NCI-H510A treated with DMSO at 0.1 percent for 48 hours (cell line): ENCODE measurements around the gene ERGIC1.
"Not testable (repeated sequence)": the region's sequence is repeated elsewhere in the genome, so short reads cannot be mapped to it uniquely, and the experiment has no call there.

Experiments used
- DNase-seq: peaks from one replicate; lab custom pipeline; 2025; lab: John Stamatoyannopoulos, UW

ERGIC1 gene

DNA sequence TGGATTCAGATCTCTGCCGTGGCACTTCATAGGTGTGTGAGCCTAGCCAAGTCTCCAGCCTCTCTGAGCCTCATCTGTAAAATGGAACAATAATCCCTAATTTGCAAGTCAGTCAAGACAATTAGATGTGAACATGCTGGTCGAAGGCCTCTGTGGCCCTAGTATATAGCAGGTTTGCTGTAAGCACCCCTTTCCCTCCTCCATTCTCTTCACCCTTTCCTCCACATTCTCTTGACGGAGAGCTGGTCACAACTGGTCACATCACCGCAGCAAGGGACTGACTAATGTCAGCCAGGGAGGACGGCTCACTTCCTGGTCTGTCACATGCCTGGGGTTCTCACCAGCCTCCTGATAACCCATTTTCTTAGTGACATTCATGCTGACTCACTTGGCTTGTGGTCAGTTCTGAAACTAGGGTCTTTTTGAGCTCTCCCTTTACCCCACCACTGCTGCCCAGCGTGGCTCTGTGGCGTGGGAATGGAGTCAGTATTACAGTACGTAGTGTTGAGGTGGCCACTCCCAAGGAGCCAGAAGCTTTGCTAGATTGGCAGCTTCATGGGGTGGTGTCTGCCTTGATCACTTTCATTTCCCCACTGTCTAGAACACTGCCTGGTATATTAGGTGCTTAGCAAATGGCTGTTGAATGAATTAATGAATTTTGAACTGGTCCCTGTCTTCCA lies 47.8 kb downstream of the ERGIC1 start:
- no peak for DNase-seq

DNA sequence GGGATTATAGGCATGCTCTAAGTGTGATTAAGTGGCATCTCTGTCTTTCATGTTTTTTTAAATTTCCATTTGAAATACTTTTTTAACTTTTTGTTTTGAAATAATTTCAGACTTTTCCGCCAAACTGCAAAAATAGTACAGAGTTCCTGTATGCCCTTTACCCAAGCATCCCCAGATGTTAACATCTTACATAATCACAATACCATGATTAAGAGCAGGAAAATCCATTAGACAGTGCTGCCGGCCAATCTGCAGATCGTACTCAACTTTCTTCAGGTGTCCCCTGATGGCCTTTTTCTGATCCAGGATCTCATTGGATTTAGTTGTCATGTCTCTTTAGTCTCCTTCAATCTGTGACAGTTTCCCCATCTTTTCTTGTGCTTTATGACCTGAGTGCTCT lies 49.0 kb downstream of the ERGIC1 start:
- DNase-seq = no peak

DNA sequence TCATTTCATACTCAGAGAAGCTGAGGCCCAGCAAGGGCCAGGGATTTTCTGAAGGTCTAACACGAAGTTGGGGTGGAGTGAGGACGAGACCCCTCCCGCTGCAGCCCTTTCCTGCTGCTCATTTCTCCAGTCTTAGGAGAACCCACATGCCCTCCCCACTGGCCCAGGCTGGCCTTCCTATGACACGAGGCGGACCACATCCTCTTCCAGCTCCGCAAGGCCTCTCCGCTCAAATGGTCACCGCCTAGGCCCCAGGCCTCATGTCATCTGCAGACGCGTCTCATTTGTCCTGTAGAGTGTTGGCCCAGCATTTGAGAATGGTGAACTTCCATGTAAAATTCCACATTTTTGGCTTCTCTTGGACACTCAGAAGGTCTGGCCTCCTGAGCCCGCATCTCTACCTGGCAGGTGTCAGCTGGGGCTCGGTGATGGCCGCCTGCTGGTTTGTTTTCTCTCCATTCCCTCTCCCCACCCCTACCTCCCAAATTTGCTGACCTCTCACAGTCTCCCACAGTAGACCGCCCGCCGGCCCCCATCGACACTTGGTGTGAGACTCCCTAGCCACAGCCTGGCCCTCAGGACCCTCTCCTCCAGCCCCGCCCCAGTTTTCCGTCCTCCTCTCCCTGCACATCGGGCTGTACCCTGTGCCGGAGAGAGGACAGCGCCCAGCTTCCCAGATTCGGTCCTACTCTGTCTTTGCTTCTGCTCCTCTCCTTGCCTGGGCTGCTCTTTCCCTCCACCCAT lies 51.7 kb downstream of the ERGIC1 start:
- DNase-seq = no peak

DNA sequence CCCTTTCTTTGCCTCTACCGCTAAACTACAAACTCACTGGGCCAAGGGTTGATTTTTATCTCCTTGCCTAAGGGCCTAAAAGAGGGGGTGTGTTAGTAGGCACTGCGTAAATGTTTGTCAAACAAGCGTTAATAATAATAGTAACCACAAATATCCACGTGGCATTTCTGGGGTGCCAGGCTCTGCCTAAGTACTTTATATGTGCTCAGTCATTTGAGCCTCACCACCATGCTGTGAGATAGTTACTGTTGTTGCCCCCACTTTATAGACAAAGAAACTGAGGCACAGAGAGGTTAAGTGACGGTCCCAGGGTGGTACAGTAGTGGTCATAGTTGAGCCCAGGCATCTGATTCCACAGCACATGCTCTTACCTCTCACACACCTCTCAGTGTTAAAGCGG lies 52.4 kb downstream of the ERGIC1 start:
- DNase-seq = no peak

DNA sequence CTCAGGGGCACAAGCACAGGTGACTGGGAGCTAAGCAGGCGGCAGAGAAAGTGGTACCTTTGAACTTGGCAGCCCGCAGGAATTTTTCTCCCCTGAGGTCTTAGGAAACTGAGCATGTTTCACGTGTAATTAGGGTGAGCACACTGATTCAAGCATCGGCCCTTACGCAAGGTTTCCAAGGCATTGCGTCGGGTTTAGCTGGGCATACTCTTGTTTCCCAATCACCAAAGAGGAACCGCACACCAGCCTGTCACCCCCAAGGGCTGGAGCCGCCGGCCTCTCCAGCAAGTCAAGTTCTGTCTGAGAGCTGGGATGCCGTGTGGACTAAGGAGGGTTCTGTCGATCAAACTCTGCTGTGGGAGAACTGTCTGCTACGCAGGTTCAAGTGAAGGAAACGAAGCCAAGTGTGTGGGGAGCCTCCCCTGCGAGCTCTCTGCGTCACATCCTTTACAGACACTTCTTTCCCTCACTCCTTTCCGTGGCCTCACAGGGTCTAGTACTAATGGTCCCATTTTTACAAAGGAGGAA lies 53.0 kb downstream of the ERGIC1 start:
- DNase-seq = no peak

DNA sequence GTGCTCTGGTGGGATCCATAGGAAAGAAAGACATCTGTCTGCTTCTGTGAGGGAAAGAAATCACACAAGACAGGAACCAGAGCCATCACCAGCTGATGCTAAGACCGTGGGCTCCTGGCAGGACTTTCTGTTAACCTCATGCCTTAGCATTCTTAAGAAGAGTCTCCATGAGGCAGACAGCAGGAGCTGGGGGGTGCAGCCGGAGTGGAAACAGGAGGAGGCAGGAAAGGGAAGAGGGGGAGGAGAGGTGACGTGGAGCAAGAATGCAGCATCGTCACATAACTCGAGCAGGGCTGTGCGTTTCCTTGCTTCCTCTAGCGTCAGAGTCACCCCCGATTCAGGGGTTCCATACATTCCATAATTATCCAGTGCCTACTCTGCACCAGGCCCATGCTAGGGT lies 53.6 kb downstream of the ERGIC1 start:
- DNase-seq = no peak

DNA sequence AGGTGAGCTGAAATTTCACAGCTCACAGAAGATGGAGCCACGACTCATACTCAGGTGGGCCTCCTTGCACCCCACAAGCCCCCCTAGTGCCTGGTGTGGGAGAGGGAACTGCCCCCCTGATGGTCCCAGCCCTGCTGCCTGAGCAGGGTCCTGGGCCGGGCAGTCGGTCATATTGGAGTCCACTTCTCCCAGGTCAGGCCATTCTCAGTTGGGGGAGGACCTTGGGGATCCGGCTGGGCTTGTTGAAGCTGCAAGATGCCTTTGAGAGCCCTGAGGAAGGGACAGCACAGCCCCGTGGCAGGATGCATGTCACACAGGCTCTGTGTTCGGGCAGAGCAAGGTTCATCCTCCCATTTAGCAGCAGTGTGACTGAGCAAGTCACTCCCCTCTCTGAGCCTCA lies 56.6 kb downstream of the ERGIC1 start:
- DNase-seq = no peak

DNA sequence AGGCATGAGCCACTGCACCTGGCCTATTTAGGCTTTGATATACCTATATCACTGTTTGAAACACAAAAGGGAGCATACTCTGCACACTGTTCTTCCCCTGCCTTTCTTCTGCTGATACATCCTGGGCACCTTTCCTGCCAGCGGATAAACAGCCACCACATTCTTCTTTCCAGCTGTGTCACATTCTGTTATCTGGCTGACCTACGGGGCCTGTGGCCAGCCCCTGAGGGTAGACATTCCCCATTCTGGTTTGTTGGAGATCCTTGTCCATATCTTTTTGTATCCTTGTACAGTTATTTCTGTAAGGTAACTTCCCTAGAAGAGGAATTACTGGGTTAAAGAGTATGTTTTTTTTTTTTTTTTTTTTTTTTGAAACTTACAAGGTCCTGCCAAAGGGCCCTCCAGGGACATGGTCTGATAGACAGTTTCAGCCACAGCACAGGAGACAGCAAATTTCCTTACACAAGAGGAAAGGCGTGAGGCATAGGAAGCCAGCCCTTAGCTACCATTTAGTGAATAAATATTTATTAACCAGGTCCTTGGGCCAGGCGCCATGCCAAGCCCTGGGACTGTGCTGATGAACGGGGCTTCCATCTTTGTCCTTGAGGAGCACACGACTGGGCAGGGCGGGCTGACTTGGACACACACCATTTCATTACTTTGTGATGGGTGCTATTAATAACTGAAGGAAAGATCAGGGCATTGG lies 57.8 kb downstream of the ERGIC1 start:
- DNase-seq = no peak

DNA sequence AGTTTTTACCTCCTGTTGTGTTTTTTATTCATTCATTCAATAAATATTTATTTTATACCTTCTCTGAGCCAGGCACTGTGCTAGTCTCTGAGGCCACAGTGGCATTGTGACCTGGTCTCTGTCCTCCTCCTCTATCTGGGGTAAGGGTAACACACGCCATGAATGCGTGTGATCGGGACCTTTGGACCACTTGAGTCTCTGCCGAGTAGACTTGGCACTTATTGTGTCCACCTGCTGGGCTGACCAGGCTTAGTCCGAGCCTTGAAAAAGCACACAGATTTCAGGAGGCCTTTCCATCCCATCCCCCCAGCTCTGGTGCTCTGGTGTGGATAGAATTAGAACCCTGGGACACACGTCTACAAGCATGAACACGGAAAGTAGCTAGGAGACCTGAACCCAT lies 58.7 kb downstream of the ERGIC1 start:
- no peak for DNase-seq

DNA sequence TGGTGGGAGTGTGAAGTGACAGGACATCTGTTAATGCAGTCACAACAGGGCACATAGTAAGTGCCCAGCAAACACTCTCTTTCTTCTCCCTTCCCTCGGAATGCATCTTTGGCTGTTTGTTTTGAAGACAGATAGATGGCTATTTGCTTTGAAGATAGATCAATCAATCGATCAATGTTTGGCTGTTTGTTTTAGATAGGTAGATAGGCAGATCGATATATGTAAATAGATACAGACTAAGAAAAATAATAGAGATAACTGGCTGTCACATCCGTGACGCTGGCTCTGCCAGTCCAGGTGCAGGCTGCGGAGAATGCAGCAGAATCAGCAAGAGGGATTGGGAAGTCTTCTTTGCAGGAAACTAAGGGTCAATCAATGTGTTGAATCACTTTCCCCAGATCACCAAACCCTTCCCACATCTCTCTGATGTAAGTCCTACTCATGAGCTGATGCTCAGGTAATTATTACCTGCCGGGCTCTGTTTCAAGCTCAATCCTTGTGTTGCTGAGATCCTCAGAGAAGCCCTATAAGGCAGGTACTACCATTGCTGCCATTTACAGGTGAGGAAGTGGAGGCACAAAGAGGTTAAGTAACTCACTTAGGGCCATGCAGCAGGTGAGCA lies 60.8 kb downstream of the ERGIC1 start:
- no peak for DNase-seq

DNA sequence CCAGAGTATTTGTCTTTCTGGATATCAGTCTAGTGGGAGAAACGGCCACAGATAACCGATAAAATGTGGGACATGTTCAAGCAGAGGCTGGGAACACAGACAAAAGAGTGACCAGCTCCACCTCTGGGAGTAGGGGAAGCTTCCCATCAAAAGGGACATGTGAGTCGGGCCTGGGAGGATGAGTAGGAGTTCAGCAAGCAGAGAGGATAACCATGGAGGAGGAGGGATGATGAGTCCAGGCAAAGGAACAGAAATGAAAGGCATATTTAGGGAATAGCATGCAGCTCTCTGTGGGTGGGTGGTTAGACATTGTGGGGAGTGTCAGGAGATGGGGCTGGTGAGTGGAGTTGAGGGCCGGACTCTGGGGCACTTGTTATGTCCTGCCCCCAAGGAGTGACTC lies 61.5 kb downstream of the ERGIC1 start:
- no peak for DNase-seq

DNA sequence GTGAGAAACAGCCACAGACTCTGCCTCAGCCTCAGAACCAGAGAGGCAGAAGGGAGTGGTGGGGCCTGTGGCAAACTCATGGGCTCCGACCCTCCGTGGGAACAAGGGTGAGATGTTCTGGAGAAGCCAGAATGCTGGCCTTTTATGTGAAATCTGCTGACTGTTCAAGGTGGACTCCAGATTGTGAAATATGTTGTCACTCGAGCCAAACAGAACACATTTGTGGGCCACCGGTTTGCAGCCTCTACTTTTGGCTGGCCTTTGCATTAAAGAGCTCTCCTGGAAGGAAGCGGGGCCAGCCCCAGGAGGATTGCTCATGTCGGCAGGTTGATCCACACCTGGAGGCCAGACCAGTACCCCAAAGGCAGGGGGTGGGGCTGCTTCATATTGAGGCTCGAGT lies 62.4 kb downstream of the ERGIC1 start:
- no peak for DNase-seq

DNA sequence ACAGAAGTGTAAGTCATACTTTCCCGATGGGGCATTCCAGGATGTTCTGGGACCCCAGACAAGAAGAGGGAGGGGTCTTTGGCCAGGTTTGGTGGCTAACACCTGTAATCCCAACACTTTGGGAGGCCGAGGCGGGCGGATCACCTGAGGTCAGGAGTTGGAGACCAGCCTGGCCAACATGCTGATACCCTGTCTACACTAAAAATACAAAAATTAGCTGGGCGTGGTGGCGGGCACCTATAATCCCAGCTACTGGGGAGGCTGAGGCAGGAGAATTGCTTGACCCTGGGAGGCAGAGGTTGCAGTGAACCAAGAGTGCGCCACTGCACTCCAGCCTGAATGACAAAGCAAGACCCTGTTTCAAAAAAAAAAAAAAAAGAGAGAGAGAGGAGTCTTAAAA lies 63.0 kb downstream of the ERGIC1 start:
- not testable (repeated sequence) for DNase-seq

DNA sequence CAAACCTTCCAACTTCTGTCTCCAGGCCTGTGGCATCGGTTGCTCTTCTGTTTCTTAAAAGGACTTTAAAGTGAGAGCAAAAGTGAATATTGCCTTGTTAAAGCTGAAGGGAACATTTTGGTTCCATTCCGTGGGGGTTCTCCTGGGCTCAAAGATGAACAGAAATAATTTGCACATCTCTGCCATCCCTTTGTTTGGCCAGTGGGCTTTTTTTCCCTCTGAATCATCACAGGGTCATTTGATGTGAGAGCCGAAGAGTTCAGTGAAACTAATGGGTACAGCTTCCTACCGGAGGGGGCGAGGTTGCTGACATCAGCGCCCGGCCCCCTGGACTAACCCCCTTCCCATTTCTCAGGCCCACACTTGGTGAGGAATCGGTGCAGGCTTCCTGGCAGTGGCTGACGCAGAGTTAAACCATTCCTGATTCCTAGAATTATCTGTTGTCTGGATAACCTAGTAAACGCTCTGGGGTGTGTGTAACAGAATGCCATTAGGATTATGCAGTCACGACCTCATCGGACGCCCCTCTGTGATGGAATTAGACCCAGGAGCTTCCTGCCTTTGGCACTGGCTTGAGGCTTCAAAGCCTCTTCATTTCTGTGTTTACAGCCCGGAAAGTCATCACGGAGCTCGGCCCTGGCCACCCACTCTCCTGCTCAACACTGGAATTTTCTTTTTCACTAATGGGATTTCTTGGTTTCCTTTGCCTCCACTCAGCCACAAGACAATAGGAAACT lies 63.6 kb downstream of the ERGIC1 start:
- DNase-seq = no peak

DNA sequence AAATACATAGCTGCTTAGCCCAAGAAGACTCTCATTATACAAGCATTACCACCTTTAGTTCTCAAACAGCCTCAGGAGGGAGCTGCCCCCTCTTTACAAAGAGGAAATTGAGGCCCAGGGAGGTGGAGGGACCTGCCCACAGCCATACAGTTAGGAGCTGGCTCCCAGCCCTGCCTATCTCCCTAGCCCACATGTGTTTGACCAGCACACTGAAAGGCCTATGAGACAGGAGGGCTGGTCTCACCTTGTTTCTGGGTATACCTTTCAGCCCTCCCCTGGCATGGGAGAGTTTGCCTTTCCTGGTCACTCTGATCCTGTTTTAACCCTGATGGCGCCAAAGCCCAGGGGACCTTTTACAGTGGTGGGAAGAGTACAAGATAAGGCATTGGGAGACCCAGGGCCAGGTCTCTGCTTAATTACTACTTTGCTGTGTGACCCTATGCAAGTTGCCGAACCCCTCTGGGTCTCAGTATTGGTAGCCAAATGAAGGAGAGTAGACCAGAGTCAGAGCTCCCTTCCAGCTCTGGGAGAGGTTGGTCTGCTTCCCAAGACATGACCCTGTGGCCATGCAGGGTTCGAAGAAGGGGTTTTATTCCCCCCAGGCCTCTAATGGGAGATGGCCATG lies 64.3 kb downstream of the ERGIC1 start:
- DNase-seq = no peak

DNA sequence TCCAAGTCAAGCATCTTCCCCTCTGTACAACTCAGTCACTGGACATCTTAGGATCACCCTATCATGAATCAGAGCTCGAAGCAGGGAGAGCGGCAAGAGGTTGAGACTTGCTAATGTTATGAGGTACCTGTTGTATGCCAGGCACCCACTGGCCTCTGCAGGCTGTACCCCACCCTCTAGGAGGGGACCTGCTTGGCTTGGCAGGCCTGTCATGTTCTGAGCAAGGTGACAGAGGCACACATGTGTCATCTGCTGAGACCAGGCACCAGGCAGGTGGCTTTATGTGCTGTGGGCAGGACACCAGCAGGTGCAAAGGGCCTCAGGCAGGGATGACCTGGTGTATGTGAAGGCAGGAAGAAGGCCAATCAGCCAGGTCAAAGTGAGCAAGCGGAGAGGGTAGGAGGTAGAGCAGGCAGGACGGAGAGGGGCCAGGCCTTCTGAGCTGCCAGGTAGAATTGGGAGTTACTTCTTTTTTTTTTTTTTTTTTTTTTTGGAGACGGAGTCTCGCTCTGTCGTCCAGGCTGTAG lies 64.9 kb downstream of the ERGIC1 start:
- no peak for DNase-seq

DNA sequence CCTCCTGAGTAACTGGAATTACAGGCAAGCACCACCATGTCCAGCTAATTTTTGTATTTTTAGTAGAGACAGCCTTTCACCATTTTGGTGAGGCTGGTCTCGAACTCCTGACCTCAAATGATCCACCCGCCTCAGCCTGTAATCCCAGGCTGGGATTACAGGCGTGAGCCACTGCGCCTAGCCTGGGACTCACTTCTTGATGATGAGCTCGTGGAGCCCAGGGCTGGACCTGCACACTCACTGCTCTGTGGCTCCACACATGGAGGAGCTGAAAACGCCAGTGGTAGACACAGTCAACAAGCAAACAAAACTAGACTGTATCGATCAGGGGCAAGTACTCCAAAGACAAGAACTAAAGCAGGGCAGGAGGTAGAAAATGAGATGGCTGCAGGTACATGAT lies 65.4 kb downstream of the ERGIC1 start:
- DNase-seq = no peak

DNA sequence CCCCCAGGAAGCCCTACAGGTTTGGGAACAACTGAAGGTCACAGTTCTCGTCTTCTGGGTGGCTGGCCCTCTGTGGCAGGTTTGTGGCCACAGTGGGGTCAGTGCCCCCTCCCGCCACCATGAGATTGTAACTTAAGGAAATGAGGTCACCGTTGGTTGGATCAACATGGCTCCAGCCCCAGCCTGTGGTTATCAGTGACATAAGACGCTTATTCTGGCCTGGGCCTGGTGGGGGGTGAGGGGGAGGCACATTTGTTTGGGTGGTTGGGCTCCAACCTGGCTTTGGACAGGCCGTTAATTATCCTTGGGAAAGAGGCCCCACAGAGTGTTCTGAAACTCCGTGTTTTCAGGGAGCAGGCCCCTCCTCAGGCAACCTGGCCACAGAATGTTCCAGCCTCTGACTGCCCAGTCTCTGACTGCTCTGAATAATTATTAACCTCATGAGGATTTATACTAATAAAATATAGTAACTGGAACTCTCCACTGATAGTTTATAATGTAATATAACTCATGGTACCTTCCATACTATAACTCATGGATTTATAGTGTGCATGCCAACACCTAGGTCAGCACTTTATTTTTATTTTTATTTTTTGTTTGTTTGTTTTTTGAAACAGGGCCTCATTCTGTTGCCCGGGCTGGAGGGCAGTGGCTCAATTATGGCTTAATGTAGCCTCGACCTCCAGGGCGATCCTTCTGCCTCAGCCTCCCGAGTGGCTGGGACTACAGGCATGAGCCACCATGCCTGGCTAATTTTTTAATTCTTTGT lies 67.1 kb downstream of the ERGIC1 start:
- no peak for DNase-seq

DNA sequence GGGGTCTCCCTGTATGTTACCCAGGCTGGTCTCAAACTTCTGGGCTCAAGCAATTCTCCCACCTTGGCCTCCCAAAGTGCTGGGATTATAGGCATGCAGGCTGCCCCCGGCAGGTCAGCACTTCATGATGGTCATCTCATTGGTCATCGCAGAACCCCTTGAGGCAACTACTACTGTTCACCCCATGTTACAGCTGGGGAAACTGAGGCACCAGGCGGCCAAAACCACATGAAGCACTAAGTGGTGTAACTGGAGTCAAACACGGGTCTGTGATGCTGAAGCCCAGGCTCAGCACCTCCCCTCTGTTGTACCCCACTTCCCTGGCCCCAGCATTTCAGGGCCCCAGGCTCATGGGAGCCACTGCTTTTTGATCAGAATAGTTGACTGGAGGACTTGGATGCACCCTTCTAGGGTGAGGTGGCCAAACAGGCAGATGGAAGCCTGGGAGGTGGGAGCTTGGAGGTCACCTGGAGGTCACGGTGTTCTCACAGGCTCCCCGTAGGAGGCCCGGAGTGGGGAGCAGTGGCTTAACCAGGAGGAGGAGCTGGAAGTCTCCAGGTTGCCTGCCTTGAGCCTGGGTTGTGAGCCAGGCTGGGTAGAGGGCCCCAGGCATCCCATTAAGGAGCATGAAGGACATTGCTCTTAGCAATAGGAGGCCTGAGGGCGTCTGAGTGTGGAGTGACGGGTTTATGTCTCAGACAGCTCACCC lies 67.9 kb downstream of the ERGIC1 start:
- no peak for DNase-seq
